K562 (cell line): Measurements from ENCODE around the gene RASGRP2. TPM values are rescaled to one million over a fixed set of nuclear protein-coding genes. Genes with fewer than 3 reads are reported as not detected.

Experiments
- ATF1 ChIP-seq, 2 experiments: fragments of 450-650 bp in 1 of 2; IDR thresholded peaks; 2 replicates each; pipeline ENCODE4 v1.6.1; 2016; ENCODE audit warnings: missing compliant biosample characterization in 1 of 2, missing genetic modification characterization in 1 of 2
- FOXO4 ChIP-seq: fragments of 450-650 bp; formaldehyde crosslinking; IDR thresholded peaks from 2 replicates; pipeline ENCODE4 v1.4.0; 2020; ENCODE audit warnings: mild to moderate bottlenecking, moderate library complexity
- HSF4 ChIP-seq: fragments of 250-450 bp; sonication (Bioruptor Pico); IDR thresholded peaks from 2 replicates; pipeline ENCODE4 v2.1.2; 2022; ENCODE audit warnings: mild to moderate bottlenecking, moderate library complexity, borderline replicate concordance
- LCOR ChIP-seq: sonication (generic); formaldehyde crosslinking; IDR thresholded peaks from 2 replicates; pipeline ENCODE4 v1.8.0; 2022; ENCODE audit warnings: mild to moderate bottlenecking, missing genetic modification reagents
- PCBP2 ChIP-seq: fragments of 200-400 bp; formaldehyde crosslinking; IDR thresholded peaks from 2 replicates; pipeline ENCODE4 v1.6.1; 2018; ENCODE audit warnings: low read length, low read depth, mild to moderate bottlenecking, moderate library complexity; ENCODE audit not compliant: poor library complexity, severe bottlenecking
- POLR2AphosphoS5 ChIP-seq: IDR thresholded peaks from 2 replicates; pipeline ENCODE4 v1.6.1; 2011; ENCODE audit warnings: mild to moderate bottlenecking, low read depth, low read length, moderate library complexity; ENCODE audit not compliant: control insufficient read depth, insufficient read depth
- RBM14 ChIP-seq: fragments of 200-400 bp; formaldehyde crosslinking; IDR thresholded peaks from 2 replicates; pipeline ENCODE4 v1.6.1; 2018; ENCODE audit warnings: low read depth, mild to moderate bottlenecking, low read length, moderate library complexity, borderline replicate concordance; ENCODE audit not compliant: insufficient read depth
- SAFB2 ChIP-seq: fragments of 200-400 bp; formaldehyde crosslinking; IDR thresholded peaks from 2 replicates; pipeline ENCODE4 v1.6.1; 2018; ENCODE audit warnings: borderline replicate concordance, low read length, low read depth, moderate library complexity; ENCODE audit not compliant: severe bottlenecking
- SIN3B ChIP-seq: fragments of 450-650 bp; IDR thresholded peaks from 2 replicates; pipeline ENCODE4 v1.6.1; 2017; ENCODE audit warnings: low read depth, mild to moderate bottlenecking, moderate library complexity
- SPI1 ChIP-seq: IDR thresholded peaks from 2 replicates; pipeline ENCODE4 v1.6.1; 2011; ENCODE audit warnings: low read depth, low read length, control low read depth, borderline replicate concordance
- ZBTB33 ChIP-seq: sonication (generic); formaldehyde crosslinking; IDR thresholded peaks from 2 replicates; pipeline ENCODE4 v1.8.1; 2023; ENCODE audit warnings: mild to moderate bottlenecking, missing genetic modification reagents
- ZMIZ1 ChIP-seq, 2 experiments: fragments of 150-350 bp in 1 of 2; IDR thresholded peaks; 2 replicates each; pipeline ENCODE4 v1.6.1; 2012 to 2016; ENCODE audit warnings: low read depth in 2 of 2, low read length in 2 of 2, mild to moderate bottlenecking in 1 of 2, moderate library complexity in 1 of 2
- ZNF589 ChIP-seq: fragments of 200-800 bp; sonication (Bioruptor generic); IDR thresholded peaks from 2 replicates; pipeline ENCODE4 v1.6.1; 2016; ENCODE audit warnings: low read depth, missing genetic modification characterization, missing compliant biosample characterization
- polyA plus RNA-seq, 8 experiments: library from polyadenylated mRNA; depleted of rRNA in 4 of 8; stranded (reverse) in 5 of 8; unstranded in 3 of 8; fragments of >200 nt; fragmentation: Nextera tagmentation in 2 of 8; fragmentation: Illumina TruSeq in 1 of 8; extraction: Ambion mirVana in 2 of 8; extraction: Trizol in 1 of 8; gene quantifications; 2 replicates each; pipeline versions ENCODE4 v1.2.1 to v1.2.3, GENCODE V29; 2011 to 2014; ENCODE audit warnings: inconsistent platforms in 1 of 8, missing spikeins in 1 of 8
- total RNA-seq, 7 experiments: library from RNA; depleted of rRNA in 6 of 7; stranded (reverse); fragments of >200 nt in 6 of 7; fragmentation: Illumina TruSeq in 2 of 7; extraction: Trizol in 2 of 7; gene quantifications; 2 replicates each; pipeline versions ENCODE4 v1.2.1 to v1.2.3, GENCODE V29; 2011 to 2021; ENCODE audit warnings: low replicate concordance in 1 of 7
- TF ChIP-seq, protein P1 (sequence below): fragments of 250-450 bp; sonication (Bioruptor Pico); IDR thresholded peaks from 2 replicates; pipeline ENCODE4 v1.5.0; 2020; ENCODE audit warnings: mild to moderate bottlenecking, borderline replicate concordance

The RASGRP2 gene
- total and polyA plus RNA-seq, 9 of the 15 experiments (the other 6 are each of a cell fraction or from before 2014, with no cell fraction given) = 0.87 to 22.7 (median 5.5) TPM

DNA sequence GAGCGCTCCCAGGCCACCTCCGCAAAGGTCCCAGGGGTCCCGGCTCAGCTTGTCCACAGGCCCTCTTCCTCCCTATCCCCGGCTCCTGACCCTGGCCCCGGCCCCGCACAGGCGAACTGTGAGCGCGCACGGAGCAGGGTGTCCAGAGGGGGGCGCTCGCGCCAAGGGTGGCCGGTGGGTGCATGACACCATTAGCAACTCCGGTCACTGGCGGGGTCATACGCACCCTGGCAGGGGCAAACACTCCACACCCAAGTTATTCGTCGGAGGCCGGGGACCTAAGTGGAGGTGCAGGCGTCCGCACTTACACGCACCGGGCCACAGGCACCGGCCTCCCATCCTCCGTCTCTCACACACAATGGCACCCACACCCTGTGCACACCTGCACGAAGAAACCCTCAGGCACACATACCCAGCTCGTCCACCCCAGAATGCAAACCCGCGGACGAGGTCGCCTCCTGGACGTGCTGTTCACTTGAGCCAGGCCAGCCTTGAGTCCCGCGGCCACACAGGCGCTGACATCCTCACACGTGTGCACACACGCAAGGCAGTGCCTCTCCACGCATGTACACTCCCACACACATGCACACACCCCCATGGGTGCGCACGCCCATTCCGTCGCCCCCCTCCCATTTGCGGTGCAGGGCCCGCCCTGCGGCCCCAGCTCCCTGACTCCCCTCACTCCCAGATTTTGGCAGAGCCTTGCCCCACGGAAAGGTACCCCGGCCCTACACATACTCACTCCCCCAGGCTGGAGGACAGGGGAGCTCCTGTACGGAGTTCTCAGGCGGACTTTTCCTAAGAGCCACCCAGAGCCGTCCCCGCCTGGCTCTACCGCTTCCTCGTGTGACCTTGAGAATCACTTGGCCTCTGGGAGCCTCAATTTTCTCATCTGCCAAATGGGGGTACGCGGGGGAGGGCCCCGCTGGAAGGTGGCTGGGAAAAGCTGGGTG, at the start of gene RASGRP2 (continued):
- TF ChIP-seq ZNF589 (CRISPR knock-in tag) (no peak), SIN3B (peak; percentile 45; the same call in 1 of the 2 replicates), SPI1 (no peak), PCBP2 (no peak), HSF4 (CRISPR knock-in tag) (no peak), POLR2AphosphoS5 (no peak), ATF1 (CRISPR knock-in tag; IDR thresholded peaks at IDR 0.05) (no peak), ATF1 (tag; IDR thresholded peaks at IDR 0.05) (peak; percentile 66), LCOR (CRISPR knock-in tag) (0 out of 2 replicates have a peak, but pooled peaks have one; percentile 25), ZMIZ1 (IDR thresholded peaks at IDR 0.05; ENCODE audit: low read depth in 2 of 2, low read length in 2 of 2) (no peak), RBM14 (no peak), ZBTB33 (CRISPR knock-in tag) (peak; percentile 46; the same call in 1 of the 2 replicates), FOXO4 (no peak), SAFB2 (no peak)
- TF ChIP-seq, protein P1, sequence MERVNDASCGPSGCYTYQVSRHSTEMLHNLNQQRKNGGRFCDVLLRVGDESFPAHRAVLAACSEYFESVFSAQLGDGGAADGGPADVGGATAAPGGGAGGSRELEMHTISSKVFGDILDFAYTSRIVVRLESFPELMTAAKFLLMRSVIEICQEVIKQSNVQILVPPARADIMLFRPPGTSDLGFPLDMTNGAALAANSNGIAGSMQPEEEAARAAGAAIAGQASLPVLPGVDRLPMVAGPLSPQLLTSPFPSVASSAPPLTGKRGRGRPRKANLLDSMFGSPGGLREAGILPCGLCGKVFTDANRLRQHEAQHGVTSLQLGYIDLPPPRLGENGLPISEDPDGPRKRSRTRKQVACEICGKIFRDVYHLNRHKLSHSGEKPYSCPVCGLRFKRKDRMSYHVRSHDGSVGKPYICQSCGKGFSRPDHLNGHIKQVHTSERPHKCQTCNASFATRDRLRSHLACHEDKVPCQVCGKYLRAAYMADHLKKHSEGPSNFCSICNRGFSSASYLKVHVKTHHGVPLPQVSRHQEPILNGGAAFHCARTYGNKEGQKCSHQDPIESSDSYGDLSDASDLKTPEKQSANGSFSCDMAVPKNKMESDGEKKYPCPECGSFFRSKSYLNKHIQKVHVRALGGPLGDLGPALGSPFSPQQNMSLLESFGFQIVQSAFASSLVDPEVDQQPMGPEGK (CRISPR knock-in tag) = no peak
